Measurements from ENCODE around the gene CCKAR.

DNA sequence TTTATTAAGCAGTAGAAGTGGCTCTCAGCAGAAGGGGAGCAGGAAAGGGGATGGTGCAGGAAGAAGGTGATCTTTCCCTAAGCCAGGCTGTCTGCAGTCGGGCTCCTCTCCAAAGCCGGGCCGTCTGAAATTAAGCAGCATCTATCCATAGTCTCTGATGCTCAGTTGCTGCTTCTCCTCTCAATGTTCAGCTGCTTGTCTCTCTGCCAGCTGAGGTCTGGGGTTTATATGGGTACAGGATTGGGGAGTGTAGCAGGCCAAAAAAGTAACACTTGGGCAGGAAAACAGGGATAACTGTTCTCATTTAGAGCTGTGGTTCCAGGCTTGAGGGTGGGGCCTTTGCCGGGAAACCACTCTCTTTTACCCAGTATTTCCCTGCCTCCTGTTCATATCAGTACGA is 39.2 kb upstream of the CCKAR start:
- TF ChIP-seq, protein P1, sequence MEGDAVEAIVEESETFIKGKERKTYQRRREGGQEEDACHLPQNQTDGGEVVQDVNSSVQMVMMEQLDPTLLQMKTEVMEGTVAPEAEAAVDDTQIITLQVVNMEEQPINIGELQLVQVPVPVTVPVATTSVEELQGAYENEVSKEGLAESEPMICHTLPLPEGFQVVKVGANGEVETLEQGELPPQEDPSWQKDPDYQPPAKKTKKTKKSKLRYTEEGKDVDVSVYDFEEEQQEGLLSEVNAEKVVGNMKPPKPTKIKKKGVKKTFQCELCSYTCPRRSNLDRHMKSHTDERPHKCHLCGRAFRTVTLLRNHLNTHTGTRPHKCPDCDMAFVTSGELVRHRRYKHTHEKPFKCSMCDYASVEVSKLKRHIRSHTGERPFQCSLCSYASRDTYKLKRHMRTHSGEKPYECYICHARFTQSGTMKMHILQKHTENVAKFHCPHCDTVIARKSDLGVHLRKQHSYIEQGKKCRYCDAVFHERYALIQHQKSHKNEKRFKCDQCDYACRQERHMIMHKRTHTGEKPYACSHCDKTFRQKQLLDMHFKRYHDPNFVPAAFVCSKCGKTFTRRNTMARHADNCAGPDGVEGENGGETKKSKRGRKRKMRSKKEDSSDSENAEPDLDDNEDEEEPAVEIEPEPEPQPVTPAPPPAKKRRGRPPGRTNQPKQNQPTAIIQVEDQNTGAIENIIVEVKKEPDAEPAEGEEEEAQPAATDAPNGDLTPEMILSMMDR (IDR thresholded peaks at IDR 0.05; ENCODE audit: borderline replicate concordance, extremely low read depth, low read length, poor library complexity, severe bottlenecking): no peak
- TF ChIP-seq EZH2 (IDR thresholded peaks at IDR 0.05; ENCODE audit: borderline replicate concordance, low read depth, low read length, severe bottlenecking): no peak
